ENCODE data around the gene SCAANT1. TPM values are rescaled to one million over a fixed set of nuclear protein-coding genes. Genes with fewer than 3 reads are reported as not detected.

Gene SCAANT1
- total RNA-seq, 5 donors from 2014 or later (not counting 1 experiment from before 2014, with no cell fraction given): 5.7 TPM; not detected in 4

- peaks cover 70 to 76% (median 70%) of the 10 kb centered on the region in 3 donors for H3K4me1 Mint-ChIP-seq
- H3K27ac ChIP-seq (ENCODE audit: low read length): no peak overlapping the region
- POLR2A ChIA-PET: no interaction called here
- H3K4me1 ChIP-seq (ENCODE audit: control insufficient read depth in 1 of 2, extremely low read depth in 1 of 2, insufficient read depth in 2 of 2, low read length in 2 of 2): no peaks in the 10 kb centered on the region
- WGBS (ENCODE audit: insufficient coverage): no CpG with 5 or more reads among the region's 2 CpGs
- DNase-seq (no peak), ATAC-seq (replicated peaks in 1 of 4) (no peak)
- no peaks in the 10 kb centered on the region for H3K9me3 Mint-ChIP-seq
- CTCF ChIA-PET: no interaction called here
- peaks cover 13% of the 10 kb centered on the region for H3K36me3 Mint-ChIP-seq
- no peak overlapping the region for H3K27ac Mint-ChIP-seq
- H3K27me3 ChIP-seq (replicated peaks in 1 of 2; ENCODE audit: control insufficient read depth in 2 of 2, extremely low read depth in 1 of 2, insufficient read depth in 2 of 2, low read length in 1 of 2): no peaks in the 10 kb centered on the region
- H3K36me3 ChIP-seq (ENCODE audit: control insufficient read depth in 2 of 2, extremely low read depth in 1 of 2, insufficient read depth in 1 of 2, low read length in 1 of 2): no peaks in the 10 kb centered on the region
- no peak overlapping the region for H3K4me3 ChIP-seq (ENCODE audit: control insufficient read depth in 1 of 2, extremely low read depth in 1 of 2, low read length in 1 of 2)
- H3K9me3 ChIP-seq: no peaks in the 10 kb centered on the region
- no peaks in the 10 kb centered on the region for H3K27me3 Mint-ChIP-seq
- H3K4me3 Mint-ChIP-seq: no peak overlapping the region
Observed at GRCh38 chr3:63870615-63871005, 41.6 kb downstream of the SCAANT1 start.

GRCh38 chr3:63869940-63870614 lies 42.1 kb downstream of the SCAANT1 start:
- Mint-ChIP-seq H3K9me3 (no peaks in the 10 kb centered on the region), H3K36me3 (peaks cover 13% of the 10 kb centered on the region), H3K27me3 (no peaks in the 10 kb centered on the region), H3K4me1 (peaks cover 69 to 75% (median 69%) of the 10 kb centered on the region in 3 donors), H3K27ac (no peak overlapping the region), H3K4me3 (no peak overlapping the region)
- ATAC-seq (replicated peaks in 1 of 4): no peak
- ChIA-PET POLR2A (interaction anchor here in 1 of 2 donors (0.7 kb wide), 1 partner anchor 138 kb away, joined by 3 read pairs; no protein-coding TSS in a partner anchor), CTCF (no interaction called here)
- no peak overlapping the region for H3K27ac ChIP-seq (ENCODE audit: low read length)
- no peaks in the 10 kb centered on the region for H3K9me3 ChIP-seq
- H3K27me3 ChIP-seq (replicated peaks in 1 of 2; ENCODE audit: control insufficient read depth in 2 of 2, extremely low read depth in 1 of 2, insufficient read depth in 2 of 2, low read length in 1 of 2): no peaks in the 10 kb centered on the region
- no peaks in the 10 kb centered on the region for H3K36me3 ChIP-seq (ENCODE audit: control insufficient read depth in 2 of 2, extremely low read depth in 1 of 2, insufficient read depth in 1 of 2, low read length in 1 of 2)
- H3K4me1 ChIP-seq (ENCODE audit: control insufficient read depth in 1 of 2, extremely low read depth in 1 of 2, insufficient read depth in 2 of 2, low read length in 2 of 2): peaks cover 3% of the 10 kb centered on the region in 2 experiments
- DNase-seq: no peak
- no peak overlapping the region for H3K4me3 ChIP-seq (ENCODE audit: control insufficient read depth in 1 of 2, extremely low read depth in 1 of 2, low read length in 1 of 2)
- WGBS (ENCODE audit: insufficient coverage): no CpG with 5 or more reads among the region's 3 CpGs

- CTCF ChIA-PET: interaction anchor here in 1 of 2 donors (0.6 kb wide), 1 partner anchor 36 kb away, joined by 4 read pairs; no protein-coding TSS in a partner anchor
- Mint-ChIP-seq H3K27ac (peak overlapping the region in 1 of 2 donors; percentile 31), H3K4me3 (no peak overlapping the region), H3K27me3 (no peaks in the 10 kb centered on the region), H3K9me3 (no peaks in the 10 kb centered on the region), H3K36me3 (peaks cover 9% of the 10 kb centered on the region), H3K4me1 (peaks cover 64 to 71% (median 67%) of the 10 kb centered on the region in 3 donors)
- no peak overlapping the region for H3K4me3 ChIP-seq (ENCODE audit: control insufficient read depth in 1 of 2, extremely low read depth in 1 of 2, low read length in 1 of 2)
- DNase-seq: no peak
- H3K27ac ChIP-seq (ENCODE audit: low read length): no peak overlapping the region
- no peak for ATAC-seq (replicated peaks in 1 of 4)
- POLR2A ChIA-PET: interaction anchor here in 1 of 2 donors (0.6 kb wide), 1 partner anchor 15 kb away, joined by 8 read pairs; no protein-coding TSS in a partner anchor
- H3K4me1 ChIP-seq (ENCODE audit: control insufficient read depth in 1 of 2, extremely low read depth in 1 of 2, insufficient read depth in 2 of 2, low read length in 2 of 2): peaks cover 9 to 14% of the 10 kb centered on the region in 2 experiments
- no peaks in the 10 kb centered on the region for H3K36me3 ChIP-seq (ENCODE audit: control insufficient read depth in 2 of 2, extremely low read depth in 1 of 2, insufficient read depth in 1 of 2, low read length in 1 of 2)
- H3K27me3 ChIP-seq (replicated peaks in 1 of 2; ENCODE audit: control insufficient read depth in 2 of 2, extremely low read depth in 1 of 2, insufficient read depth in 2 of 2, low read length in 1 of 2): no peaks in the 10 kb centered on the region
- H3K9me3 ChIP-seq: no peaks in the 10 kb centered on the region
- WGBS (ENCODE audit: insufficient coverage): 100% methylated on average over 1 of the region's 1 CpG
Observed at GRCh38 chr3:63867225-63867624, 45.0 kb downstream of the SCAANT1 start.

GRCh38 chr3:63864965-63865327 lies 47.2 kb downstream of the SCAANT1 start:
- no peak for ATAC-seq (replicated peaks in 1 of 4)
- peaks cover 9% of the 10 kb centered on the region for H3K36me3 Mint-ChIP-seq
- peak overlapping the region; percentile 88 to 93 for H3K27ac Mint-ChIP-seq
- H3K9me3 Mint-ChIP-seq: no peaks in the 10 kb centered on the region
- WGBS (ENCODE audit: insufficient coverage): no CpG with 5 or more reads among the region's 3 CpGs
- no peaks in the 10 kb centered on the region for H3K36me3 ChIP-seq (ENCODE audit: control insufficient read depth in 2 of 2, extremely low read depth in 1 of 2, insufficient read depth in 1 of 2, low read length in 1 of 2)
- H3K27me3 Mint-ChIP-seq: no peaks in the 10 kb centered on the region
- no peaks in the 10 kb centered on the region for H3K27me3 ChIP-seq (replicated peaks in 1 of 2; ENCODE audit: control insufficient read depth in 2 of 2, extremely low read depth in 1 of 2, insufficient read depth in 2 of 2, low read length in 1 of 2)
- ChIA-PET CTCF (no interaction called here), POLR2A (no interaction called here)
- no peaks in the 10 kb centered on the region for H3K9me3 ChIP-seq
- H3K4me1 ChIP-seq (ENCODE audit: control insufficient read depth in 1 of 2, extremely low read depth in 1 of 2, insufficient read depth in 2 of 2, low read length in 2 of 2): peaks cover 9 to 14% of the 10 kb centered on the region in 2 experiments
- H3K27ac ChIP-seq (ENCODE audit: low read length): peak overlapping the region; percentile 5
- H3K4me3 ChIP-seq (ENCODE audit: control insufficient read depth in 1 of 2, extremely low read depth in 1 of 2, low read length in 1 of 2): peak overlapping the region; percentile 58 to 91
- DNase-seq: no peak
- H3K4me3 Mint-ChIP-seq: peak overlapping the region; percentile 84 to 91 (median 90)
- peaks cover 70 to 74% (median 73%) of the 10 kb centered on the region in 3 donors for H3K4me1 Mint-ChIP-seq

- Mint-ChIP-seq H3K4me1 (peaks cover 70 to 73% (median 71%) of the 10 kb centered on the region in 3 donors), H3K27me3 (no peaks in the 10 kb centered on the region), H3K4me3 (peak overlapping the region; percentile 84 to 91 (median 90)), H3K27ac (peak overlapping the region; percentile 88 to 93), H3K36me3 (peaks cover 9% of the 10 kb centered on the region), H3K9me3 (no peaks in the 10 kb centered on the region)
- POLR2A ChIA-PET: no interaction called here
- Histone ChIP-seq H3K27me3 (replicated peaks in 1 of 2; ENCODE audit: control insufficient read depth in 2 of 2, extremely low read depth in 1 of 2, insufficient read depth in 2 of 2, low read length in 1 of 2) (no peaks in the 10 kb centered on the region), H3K4me1 (ENCODE audit: control insufficient read depth in 1 of 2, extremely low read depth in 1 of 2, insufficient read depth in 2 of 2, low read length in 2 of 2) (peaks cover 9 to 14% of the 10 kb centered on the region in 2 experiments), H3K36me3 (ENCODE audit: control insufficient read depth in 2 of 2, extremely low read depth in 1 of 2, insufficient read depth in 1 of 2, low read length in 1 of 2) (no peaks in the 10 kb centered on the region), H3K4me3 (ENCODE audit: control insufficient read depth in 1 of 2, extremely low read depth in 1 of 2, low read length in 1 of 2) (peak overlapping the region; percentile 58 to 91), H3K27ac (ENCODE audit: low read length) (peak overlapping the region; percentile 5), H3K9me3 (no peaks in the 10 kb centered on the region)
- WGBS (ENCODE audit: insufficient coverage): under 1% methylated on average over 54 of the region's 93 CpGs
- CTCF ChIA-PET: no interaction called here
- ATAC-seq (replicated peaks in 1 of 4) (peak; percentile 55 to 62 (median 59)), DNase-seq (peak in 33 of 35 experiments; percentile 6 to 52 (median 28))
Observed at GRCh38 chr3:63864008-63864964, 47.9 kb downstream of the SCAANT1 start.
